ENCODE data around the gene CREG2.

CREG2 gene, protein sequence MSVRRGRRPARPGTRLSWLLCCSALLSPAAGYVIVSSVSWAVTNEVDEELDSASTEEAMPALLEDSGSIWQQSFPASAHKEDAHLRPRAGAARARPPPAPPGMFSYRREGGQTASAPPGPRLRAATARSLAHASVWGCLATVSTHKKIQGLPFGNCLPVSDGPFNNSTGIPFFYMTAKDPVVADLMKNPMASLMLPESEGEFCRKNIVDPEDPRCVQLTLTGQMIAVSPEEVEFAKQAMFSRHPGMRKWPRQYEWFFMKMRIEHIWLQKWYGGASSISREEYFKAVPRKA
- long read RNA-seq: 0 reads

- Histone ChIP-seq H3K27me3 (ENCODE audit: insufficient read depth, poor library complexity, severe bottlenecking) (peaks cover 26% of the 10 kb centered on the region), H3K4me3 (replicated peaks; ENCODE audit: insufficient read depth, low read length) (peak within 1 kb of the TSS; percentile 41), H3K27ac (replicated peaks) (no peak within 1 kb of the TSS)
- DNase-seq (ENCODE audit: low read depth in 1 of 2, low spot score in 1 of 2): peak; percentile 24 to 45
- TF ChIP-seq, protein P1, sequence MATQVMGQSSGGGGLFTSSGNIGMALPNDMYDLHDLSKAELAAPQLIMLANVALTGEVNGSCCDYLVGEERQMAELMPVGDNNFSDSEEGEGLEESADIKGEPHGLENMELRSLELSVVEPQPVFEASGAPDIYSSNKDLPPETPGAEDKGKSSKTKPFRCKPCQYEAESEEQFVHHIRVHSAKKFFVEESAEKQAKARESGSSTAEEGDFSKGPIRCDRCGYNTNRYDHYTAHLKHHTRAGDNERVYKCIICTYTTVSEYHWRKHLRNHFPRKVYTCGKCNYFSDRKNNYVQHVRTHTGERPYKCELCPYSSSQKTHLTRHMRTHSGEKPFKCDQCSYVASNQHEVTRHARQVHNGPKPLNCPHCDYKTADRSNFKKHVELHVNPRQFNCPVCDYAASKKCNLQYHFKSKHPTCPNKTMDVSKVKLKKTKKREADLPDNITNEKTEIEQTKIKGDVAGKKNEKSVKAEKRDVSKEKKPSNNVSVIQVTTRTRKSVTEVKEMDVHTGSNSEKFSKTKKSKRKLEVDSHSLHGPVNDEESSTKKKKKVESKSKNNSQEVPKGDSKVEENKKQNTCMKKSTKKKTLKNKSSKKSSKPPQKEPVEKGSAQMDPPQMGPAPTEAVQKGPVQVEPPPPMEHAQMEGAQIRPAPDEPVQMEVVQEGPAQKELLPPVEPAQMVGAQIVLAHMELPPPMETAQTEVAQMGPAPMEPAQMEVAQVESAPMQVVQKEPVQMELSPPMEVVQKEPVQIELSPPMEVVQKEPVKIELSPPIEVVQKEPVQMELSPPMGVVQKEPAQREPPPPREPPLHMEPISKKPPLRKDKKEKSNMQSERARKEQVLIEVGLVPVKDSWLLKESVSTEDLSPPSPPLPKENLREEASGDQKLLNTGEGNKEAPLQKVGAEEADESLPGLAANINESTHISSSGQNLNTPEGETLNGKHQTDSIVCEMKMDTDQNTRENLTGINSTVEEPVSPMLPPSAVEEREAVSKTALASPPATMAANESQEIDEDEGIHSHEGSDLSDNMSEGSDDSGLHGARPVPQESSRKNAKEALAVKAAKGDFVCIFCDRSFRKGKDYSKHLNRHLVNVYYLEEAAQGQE (IDR thresholded peaks at IDR 0.05; ENCODE audit: insufficient replicate concordance, low read depth): peak; percentile 83
- no peak for TF ChIP-seq GABPA (IDR thresholded peaks at IDR 0.05; ENCODE audit: low read depth)
- TF ChIP-seq, protein P2, sequence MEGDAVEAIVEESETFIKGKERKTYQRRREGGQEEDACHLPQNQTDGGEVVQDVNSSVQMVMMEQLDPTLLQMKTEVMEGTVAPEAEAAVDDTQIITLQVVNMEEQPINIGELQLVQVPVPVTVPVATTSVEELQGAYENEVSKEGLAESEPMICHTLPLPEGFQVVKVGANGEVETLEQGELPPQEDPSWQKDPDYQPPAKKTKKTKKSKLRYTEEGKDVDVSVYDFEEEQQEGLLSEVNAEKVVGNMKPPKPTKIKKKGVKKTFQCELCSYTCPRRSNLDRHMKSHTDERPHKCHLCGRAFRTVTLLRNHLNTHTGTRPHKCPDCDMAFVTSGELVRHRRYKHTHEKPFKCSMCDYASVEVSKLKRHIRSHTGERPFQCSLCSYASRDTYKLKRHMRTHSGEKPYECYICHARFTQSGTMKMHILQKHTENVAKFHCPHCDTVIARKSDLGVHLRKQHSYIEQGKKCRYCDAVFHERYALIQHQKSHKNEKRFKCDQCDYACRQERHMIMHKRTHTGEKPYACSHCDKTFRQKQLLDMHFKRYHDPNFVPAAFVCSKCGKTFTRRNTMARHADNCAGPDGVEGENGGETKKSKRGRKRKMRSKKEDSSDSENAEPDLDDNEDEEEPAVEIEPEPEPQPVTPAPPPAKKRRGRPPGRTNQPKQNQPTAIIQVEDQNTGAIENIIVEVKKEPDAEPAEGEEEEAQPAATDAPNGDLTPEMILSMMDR (IDR thresholded peaks at IDR 0.05; ENCODE audit: insufficient read depth, low read length): no peak
- TF ChIP-seq POLR2AphosphoS5 (IDR thresholded peaks at IDR 0.05; ENCODE audit: low read depth): no peak
- TF ChIP-seq SPI1 (IDR thresholded peaks at IDR 0.05; ENCODE audit: borderline replicate concordance, low read depth): no peak
Measured at GRCh38 chr2:101387151-101387834, at the start of gene CREG2. Gene CREG2 (minus strand): TSS chr2:101387503. CDS start chr2:101387457, 46 bp downstream.

DNA sequence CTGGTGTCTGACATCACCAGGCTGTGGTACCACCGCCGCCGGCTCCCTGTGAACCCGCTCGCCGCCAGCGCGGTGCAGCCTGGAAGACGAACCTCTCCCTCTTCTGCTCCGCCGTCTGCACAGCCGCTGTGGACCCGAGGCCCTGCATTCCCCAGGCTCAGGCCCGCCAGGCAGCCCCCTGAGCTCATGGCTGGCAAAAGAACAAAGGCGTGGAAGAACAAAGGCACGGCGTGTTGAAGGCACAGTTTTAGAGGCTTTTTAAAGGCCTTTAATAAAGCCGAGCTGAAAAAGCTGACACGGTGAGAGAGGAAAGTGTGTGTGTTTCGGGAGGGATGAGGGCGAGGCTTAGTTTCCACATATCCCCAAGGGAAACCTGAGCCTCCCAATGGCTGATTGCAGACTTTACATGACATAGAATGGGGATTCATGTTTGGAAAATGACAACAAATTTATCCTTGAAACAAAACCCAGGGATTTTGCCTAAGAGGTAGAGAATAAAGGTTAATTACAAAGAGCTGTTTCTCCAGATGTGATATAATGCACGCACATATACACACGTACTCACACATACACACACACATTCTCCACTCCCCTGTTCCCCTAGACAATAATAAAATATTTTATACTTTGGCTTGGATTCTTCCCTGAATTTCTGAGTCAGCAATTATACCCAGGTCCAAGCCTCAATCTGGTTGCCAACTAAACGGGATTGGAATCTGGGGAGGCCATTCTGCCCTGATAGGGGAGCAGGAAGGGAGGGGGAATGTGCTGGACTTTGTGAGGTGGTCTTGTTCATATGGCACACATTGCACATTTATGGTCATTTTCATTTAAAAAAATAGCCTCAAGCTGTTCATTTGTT, 47.9 kb upstream of the CREG2 start:
- H3K27me3 ChIP-seq (ENCODE audit: insufficient read depth, poor library complexity, severe bottlenecking): no peaks in the 10 kb centered on the region
- no peak overlapping the region for H3K27ac ChIP-seq (replicated peaks)
- no peak for DNase-seq (ENCODE audit: low read depth in 1 of 2, low spot score in 1 of 2)
- no peak overlapping the region for H3K4me3 ChIP-seq (replicated peaks; ENCODE audit: insufficient read depth, low read length)
- TF ChIP-seq, protein P1 (IDR thresholded peaks at IDR 0.05; ENCODE audit: insufficient replicate concordance, low read depth): no peak
- no peak for TF ChIP-seq POLR2AphosphoS5 (IDR thresholded peaks at IDR 0.05; ENCODE audit: low read depth)
- no peak for TF ChIP-seq GABPA (IDR thresholded peaks at IDR 0.05; ENCODE audit: low read depth)
- TF ChIP-seq, protein P2 (IDR thresholded peaks at IDR 0.05; ENCODE audit: insufficient read depth, low read length): no peak
- no peak for TF ChIP-seq SPI1 (IDR thresholded peaks at IDR 0.05; ENCODE audit: borderline replicate concordance, low read depth)

- H3K27me3 ChIP-seq (ENCODE audit: insufficient read depth, poor library complexity, severe bottlenecking): no peaks in the 10 kb centered on the region
- H3K4me3 ChIP-seq (replicated peaks; ENCODE audit: insufficient read depth, low read length): no peak overlapping the region
- TF ChIP-seq, protein P2 (IDR thresholded peaks at IDR 0.05; ENCODE audit: insufficient read depth, low read length): no peak
- TF ChIP-seq, protein P1 (IDR thresholded peaks at IDR 0.05; ENCODE audit: insufficient replicate concordance, low read depth): no peak
- TF ChIP-seq SPI1 (IDR thresholded peaks at IDR 0.05; ENCODE audit: borderline replicate concordance, low read depth) (no peak), GABPA (IDR thresholded peaks at IDR 0.05; ENCODE audit: low read depth) (no peak), POLR2AphosphoS5 (IDR thresholded peaks at IDR 0.05; ENCODE audit: low read depth) (no peak)
- DNase-seq (ENCODE audit: low read depth in 1 of 2, low spot score in 1 of 2): no peak
- no peak overlapping the region for H3K27ac ChIP-seq (replicated peaks)
Measured at GRCh38 chr2:101433465-101433864, 46.2 kb upstream of the CREG2 start.

Data from HL-60 (cell line).